GM12874 (cell line): ENCODE measurements around the gene OGFRL1.

Source experiments
- CTCF ChIP-seq: IDR thresholded peaks from 2 replicates; pipeline ENCODE4 v1.5.1; 2011; ENCODE audit warnings: low read depth, mild to moderate bottlenecking, control low read depth, low read length, moderate library complexity; ENCODE audit not compliant: insufficient read depth

Gene OGFRL1

GRCh38 chr6:71289039-71289801 lies 609 bp downstream of the OGFRL1 start:
- TF ChIP-seq CTCF: no peak

- no peak for TF ChIP-seq CTCF
Observed at GRCh38 chr6:71289802-71290175, 1.2 kb downstream of the OGFRL1 start.

GRCh38 chr6:71290611-71291010 lies 2.0 kb downstream of the OGFRL1 start:
- TF ChIP-seq CTCF: no peak

GRCh38 chr6:71292001-71292400 lies 3.4 kb downstream of the OGFRL1 start:
- TF ChIP-seq CTCF: no peak

- TF ChIP-seq CTCF: no peak
Observed at GRCh38 chr6:71294121-71294523, 5.5 kb downstream of the OGFRL1 start.

GRCh38 chr6:71298459-71298858 lies 9.8 kb downstream of the OGFRL1 start:
- TF ChIP-seq CTCF: no peak

- no peak for TF ChIP-seq CTCF
Observed at GRCh38 chr6:71299541-71300470, 11.2 kb downstream of the OGFRL1 start.
